Smooth muscle cell (in vitro differentiated cells): ENCODE measurements around the gene ZNF280A. TPM values are rescaled to one million over a fixed set of nuclear protein-coding genes. Genes with fewer than 3 reads are reported as not detected.

ENCODE experiments used
- DNase-seq: peaks from one replicate; lab custom pipeline; 2025; ENCODE audit not compliant: unreplicated experiment; lab: John Stamatoyannopoulos, UW
- H2AFZ ChIP-seq: fragments of 200-600 bp; sonication (generic); 2 replicates; pipeline ENCODE4 v1.6.0; 2016; ENCODE audit warnings: antibody characterized with exemption, low read depth, mild to moderate bottlenecking
- H3F3A ChIP-seq: fragments of 200-600 bp; sonication (generic); 2 replicates; pipeline ENCODE4 v1.6.0; 2017; ENCODE audit warnings: antibody characterized with exemption, low read depth
- H3K27ac ChIP-seq: fragments of 200-600 bp; sonication (generic); 2 replicates; pipeline ENCODE4 v1.5.1; 2016; ENCODE audit warnings: low read depth, mild to moderate bottlenecking
- H3K27me3 ChIP-seq: fragments of 200-600 bp; sonication (generic); 2 replicates; pipeline ENCODE4 v1.6.1; 2016; ENCODE audit warnings: low read depth, mild to moderate bottlenecking
- H3K36me3 ChIP-seq: fragments of 200-600 bp; sonication (generic); 2 replicates; pipeline ENCODE4 v1.5.1; 2016; ENCODE audit warnings: low read depth
- H3K4me1 ChIP-seq: fragments of 200-600 bp; sonication (generic); 2 replicates; pipeline ENCODE4 v1.5.1; 2016; ENCODE audit warnings: low read depth
- H3K4me2 ChIP-seq: fragments of 200-600 bp; sonication (generic); 2 replicates; pipeline ENCODE4 v1.6.0; 2016; ENCODE audit warnings: mild to moderate bottlenecking
- H3K4me3 ChIP-seq: fragments of 200-600 bp; sonication (generic); 2 replicates; pipeline ENCODE4 v1.5.1; 2016; ENCODE audit warnings: mild to moderate bottlenecking
- H3K79me2 ChIP-seq: fragments of 200-600 bp; sonication (generic); 2 replicates; pipeline ENCODE4 v1.6.0; 2016; ENCODE audit warnings: low read depth, mild to moderate bottlenecking
- H3K9ac ChIP-seq: fragments of 200-600 bp; sonication (generic); 2 replicates; pipeline ENCODE4 v1.6.0; 2016; ENCODE audit warnings: low read depth
- H3K9me3 ChIP-seq: fragments of 200-600 bp; sonication (generic); replicated peaks from 2 replicates; pipeline ENCODE4 v1.5.1; 2016; ENCODE audit warnings: low read depth
- H4K20me1 ChIP-seq: fragments of 200-600 bp; sonication (generic); 2 replicates; pipeline ENCODE4 v1.6.0; 2016; ENCODE audit warnings: low read depth
- CTCF ChIP-seq: fragments of 200-600 bp; sonication (generic); IDR thresholded peaks from 2 replicates; pipeline ENCODE4 v1.5.1; 2017; ENCODE audit warnings: borderline replicate concordance, mild to moderate bottlenecking, antibody characterized with exemption; ENCODE audit not compliant: insufficient read depth, poor library complexity, severe bottlenecking
- WGBS: methylation state at CpG from one replicate; pipeline ENCODE4 v1.1.7; 2016; ENCODE audit warnings: low lambda C conversion rate; 5-methylcytosine and 5-hydroxymethylcytosine counted together
- polyA plus RNA-seq: library from polyadenylated mRNA; unstranded; fragments of >200 nt; fragmentation: Nextera tagmentation; extraction: Ambion mirVana; gene quantifications from 2 replicates; pipeline ENCODE4 v1.2.1, GENCODE V29; 2016
- total RNA-seq: library from RNA; depleted of rRNA; stranded (reverse); fragments of >200 nt; gene quantifications from 2 replicates; pipeline ENCODE4 v1.2.3, GENCODE V29; 2014

The ZNF280A gene
- total and polyA plus RNA-seq, 2 experiments from 2014 or later, result 0.21 TPM; not detected in 1

- WGBS, result over 99% methylated on average over 6 of the region's 6 CpGs
- DNase-seq, result no peak
- H3K4me3 ChIP-seq, result no peak overlapping the region
Observed at GRCh38 chr22:22487059-22487458, 33.0 kb downstream of the ZNF280A start.

GRCh38 chr22:22486132-22486899, 33.8 kb downstream of the ZNF280A start:
- Histone ChIP-seq H3K9ac (no peak overlapping the region), H3K27ac (no peak overlapping the region), H3F3A (no peaks in the 10 kb centered on the region), H4K20me1 (no peaks in the 10 kb centered on the region), H3K4me1 (no peaks in the 10 kb centered on the region), H3K4me3 (no peak overlapping the region), H3K9me3 (no peaks in the 10 kb centered on the region), H3K4me2 (no peak overlapping the region), H3K27me3 (no peaks in the 10 kb centered on the region), H2AFZ (no peak overlapping the region), H3K79me2 (no peaks in the 10 kb centered on the region), H3K36me3 (peaks cover 4% of the 10 kb centered on the region)
- no peak for TF ChIP-seq CTCF
- 92% methylated on average over 4 of the region's 4 CpGs for WGBS
- no peak for DNase-seq

More at GRCh38 chr22:22487059-22487458, 33.0 kb downstream of the ZNF280A start:
- no peak overlapping the region for H2AFZ ChIP-seq
- H3K27me3 ChIP-seq, result no peaks in the 10 kb centered on the region
- H3K4me2 ChIP-seq, result no peak overlapping the region
- H3F3A ChIP-seq, result no peaks in the 10 kb centered on the region
- no peak overlapping the region for H3K27ac ChIP-seq
- TF ChIP-seq CTCF, result no peak
- no peaks in the 10 kb centered on the region for H4K20me1 ChIP-seq
- H3K79me2 ChIP-seq, result no peaks in the 10 kb centered on the region
- H3K36me3 ChIP-seq, result peaks cover 4% of the 10 kb centered on the region
- H3K4me1 ChIP-seq, result no peaks in the 10 kb centered on the region
- H3K9me3 ChIP-seq, result no peaks in the 10 kb centered on the region
- no peak overlapping the region for H3K9ac ChIP-seq

GRCh38 chr22:22485524-22485923, 34.5 kb downstream of the ZNF280A start:
- Histone ChIP-seq H3K4me2 (no peak overlapping the region), H3K9ac (no peak overlapping the region), H4K20me1 (no peaks in the 10 kb centered on the region), H3K36me3 (peaks cover 4% of the 10 kb centered on the region), H3K79me2 (no peaks in the 10 kb centered on the region), H3K9me3 (no peaks in the 10 kb centered on the region), H3K4me3 (no peak overlapping the region), H3K27ac (no peak overlapping the region), H3F3A (no peaks in the 10 kb centered on the region), H3K27me3 (no peaks in the 10 kb centered on the region), H2AFZ (no peak overlapping the region), H3K4me1 (no peaks in the 10 kb centered on the region)
- DNase-seq, result no peak
- 90% methylated on average over 3 of the region's 3 CpGs for WGBS
- TF ChIP-seq CTCF, result no peak

- Histone ChIP-seq H3K27me3 (no peaks in the 10 kb centered on the region), H3K27ac (no peak overlapping the region), H3K36me3 (peaks cover 4% of the 10 kb centered on the region), H3K4me3 (no peak overlapping the region), H3K9ac (no peak overlapping the region), H3K9me3 (no peaks in the 10 kb centered on the region), H3K4me2 (no peak overlapping the region), H3F3A (no peaks in the 10 kb centered on the region), H2AFZ (no peak overlapping the region), H3K4me1 (no peaks in the 10 kb centered on the region), H4K20me1 (no peaks in the 10 kb centered on the region), H3K79me2 (no peaks in the 10 kb centered on the region)
- WGBS, result 95% methylated on average over 11 of the region's 11 CpGs
- DNase-seq, result no peak
- no peak for TF ChIP-seq CTCF
Observed at GRCh38 chr22:22484023-22484422, 36.0 kb downstream of the ZNF280A start.
